ENCODE measurements around the gene TBC1D17. TPM values are rescaled to one million over a fixed set of nuclear protein-coding genes. Genes with fewer than 3 reads are reported as not detected.

Gene TBC1D17
- polyA plus RNA-seq, 1 donor (not counting 4 experiments of a cell fraction or from before 2014, with no cell fraction given), result 9.4 TPM

- FAIRE-seq (no peak), DNase-seq (ENCODE audit: low read depth, low spot score) (no peak)
- no peak overlapping the region for H3K4me3 ChIP-seq (ENCODE audit: control insufficient read depth in 2 of 3, extremely low read depth in 1 of 3, insufficient read depth in 2 of 3, low read depth in 1 of 3, low read length in 3 of 3)
- no peaks in the 10 kb centered on the region for H3K36me3 ChIP-seq (ENCODE audit: control insufficient read depth in 2 of 2, extremely low read depth in 1 of 2, insufficient read depth in 2 of 2, low read length in 2 of 2)
- dilution Hi-C loops (cut with MboI; ENCODE audit: extremely low pct_ligation_motif_present, low sequenced_read_pairs), result no loop called here
- H4K20me1 ChIP-seq (ENCODE audit: control insufficient read depth, extremely low read depth, insufficient read depth, low read length), result no peaks in the 10 kb centered on the region
- H3K4me2 ChIP-seq (ENCODE audit: control insufficient read depth, extremely low read depth, insufficient read depth, low read depth, low read length), result no peak overlapping the region
- H3K9me3 ChIP-seq (ENCODE audit: control insufficient read depth, low read depth, low read length), result no peaks in the 10 kb centered on the region
- no peak for TF ChIP-seq CTCF (optimal IDR thresholded peaks at IDR 0.05 in 1 of 3, IDR thresholded peaks at IDR 0.05 in 1 of 3, conservative IDR thresholded peaks at IDR 0.05 in 1 of 3; ENCODE audit: extremely low read depth in 1 of 3, insufficient read depth in 2 of 3, low read length in 3 of 3)
- TF ChIP-seq EZH2 (IDR thresholded peaks at IDR 0.05; ENCODE audit: low read length), result no peak
- H3K4me1 ChIP-seq (ENCODE audit: control insufficient read depth, extremely low read depth, insufficient read depth, low read length), result peaks cover 6% of the 10 kb centered on the region
- no peak overlapping the region for H2AFZ ChIP-seq (ENCODE audit: control insufficient read depth, low read length)
- H3K79me2 ChIP-seq (ENCODE audit: control insufficient read depth, insufficient read depth, low read length), result no peaks in the 10 kb centered on the region
- H3K27ac ChIP-seq (ENCODE audit: control insufficient read depth, insufficient read depth, low read length), result no peak overlapping the region
- H3K9me1 ChIP-seq (ENCODE audit: control insufficient read depth, extremely low read depth, insufficient read depth, low read length), result no peaks in the 10 kb centered on the region
- no peak overlapping the region for H3K9ac ChIP-seq (ENCODE audit: control insufficient read depth, extremely low read depth, insufficient read depth, low read length)
- peaks cover 25% of the 10 kb centered on the region for H3K27me3 ChIP-seq (ENCODE audit: control insufficient read depth, extremely low read depth, insufficient read depth, low read length)
These were observed 15.2 kb downstream of the TBC1D17 start for GRCh38 chr19:49892716-49893115.

GRCh38 chr19:49894011-49894664 lies 16.6 kb downstream of the TBC1D17 start:
- Histone ChIP-seq H3K79me2 (ENCODE audit: control insufficient read depth, insufficient read depth, low read length) (no peaks in the 10 kb centered on the region), H3K4me2 (ENCODE audit: control insufficient read depth, extremely low read depth, insufficient read depth, low read depth, low read length) (no peak overlapping the region), H3K4me1 (ENCODE audit: control insufficient read depth, extremely low read depth, insufficient read depth, low read length) (peaks cover 6% of the 10 kb centered on the region), H3K27me3 (ENCODE audit: control insufficient read depth, extremely low read depth, insufficient read depth, low read length) (peaks cover 25% of the 10 kb centered on the region), H3K9me1 (ENCODE audit: control insufficient read depth, extremely low read depth, insufficient read depth, low read length) (no peaks in the 10 kb centered on the region), H3K27ac (ENCODE audit: control insufficient read depth, insufficient read depth, low read length) (no peak overlapping the region), H3K9ac (ENCODE audit: control insufficient read depth, extremely low read depth, insufficient read depth, low read length) (no peak overlapping the region), H2AFZ (ENCODE audit: control insufficient read depth, low read length) (no peak overlapping the region), H4K20me1 (ENCODE audit: control insufficient read depth, extremely low read depth, insufficient read depth, low read length) (no peaks in the 10 kb centered on the region), H3K36me3 (ENCODE audit: control insufficient read depth in 2 of 2, extremely low read depth in 1 of 2, insufficient read depth in 2 of 2, low read length in 2 of 2) (no peaks in the 10 kb centered on the region), H3K9me3 (ENCODE audit: control insufficient read depth, low read depth, low read length) (no peaks in the 10 kb centered on the region), H3K4me3 (ENCODE audit: control insufficient read depth in 2 of 3, extremely low read depth in 1 of 3, insufficient read depth in 2 of 3, low read depth in 1 of 3, low read length in 3 of 3) (no peak overlapping the region)
- DNase-seq (ENCODE audit: low read depth, low spot score) (no peak), FAIRE-seq (no peak)
- TF ChIP-seq EZH2 (IDR thresholded peaks at IDR 0.05; ENCODE audit: low read length) (no peak), CTCF (optimal IDR thresholded peaks at IDR 0.05 in 1 of 3, IDR thresholded peaks at IDR 0.05 in 1 of 3, conservative IDR thresholded peaks at IDR 0.05 in 1 of 3; ENCODE audit: extremely low read depth in 1 of 3, insufficient read depth in 2 of 3, low read length in 3 of 3) (no peak)
- dilution Hi-C loops (cut with MboI; ENCODE audit: extremely low pct_ligation_motif_present, low sequenced_read_pairs), result no loop called here
